GM23338 (cell line): Measurements from ENCODE around the gene FBXW7. TPM values are rescaled to one million over a fixed set of nuclear protein-coding genes. Genes with fewer than 3 reads are reported as not detected.

Experiments
- ATAC-seq: fragments of 200-7000 bp; cut with Tn5 transposase; 3 replicates; pipeline ENCODE4 v1.9.1; 2020
- DNase-seq: peaks from one replicate; pipeline ENCODE4 v3.0.0-alpha.2; 2015; ENCODE audit warnings: low spot score
- H2AFZ ChIP-seq: fragments of 200-600 bp; sonication (generic); 2 replicates; pipeline ENCODE4 v1.8.0; 2016; ENCODE audit warnings: antibody characterized with exemption, mild to moderate bottlenecking, moderate library complexity
- H3F3A ChIP-seq: fragments of 200-600 bp; sonication (generic); replicated peaks from 2 replicates; pipeline ENCODE4 v1.8.0; 2017; ENCODE audit warnings: antibody characterized with exemption, mixed run types, low read depth
- H3K27ac ChIP-seq: fragments of 200-600 bp; sonication (generic); 2 replicates; pipeline ENCODE4 v1.6.1; 2016; ENCODE audit warnings: low read depth
- H3K27me3 ChIP-seq: fragments of 200-600 bp; sonication (generic); 2 replicates; pipeline ENCODE4 v1.8.0; 2016; ENCODE audit warnings: mild to moderate bottlenecking, mixed run types, moderate library complexity; ENCODE audit not compliant: insufficient read depth
- H3K36me3 ChIP-seq: fragments of 200-600 bp; sonication (generic); 2 replicates; pipeline ENCODE4 v1.8.0; 2016; ENCODE audit warnings: mild to moderate bottlenecking; ENCODE audit not compliant: insufficient read depth
- H3K4me1 ChIP-seq: fragments of 200-600 bp; sonication (generic); 2 replicates; pipeline ENCODE4 v1.8.0; 2016; ENCODE audit warnings: mild to moderate bottlenecking, moderate library complexity; ENCODE audit not compliant: insufficient read depth
- H3K4me2 ChIP-seq: fragments of 200-600 bp; sonication (generic); 2 replicates; pipeline ENCODE4 v1.7.1; 2017; ENCODE audit warnings: mixed run types
- H3K4me3 ChIP-seq: fragments of 200-600 bp; sonication (generic); 2 replicates; pipeline ENCODE4 v1.6.1; 2016; ENCODE audit warnings: mixed run types
- H3K79me2 ChIP-seq: fragments of 200-600 bp; sonication (generic); replicated peaks from 2 replicates; pipeline ENCODE4 v1.8.0; 2017; ENCODE audit warnings: mild to moderate bottlenecking; ENCODE audit not compliant: insufficient read depth
- H3K9me2 ChIP-seq: fragments of 200-600 bp; sonication (generic); 2 replicates; pipeline ENCODE4 v1.8.0; 2017; ENCODE audit not compliant: insufficient read depth
- H4K20me1 ChIP-seq: fragments of 200-600 bp; sonication (generic); replicated peaks from 2 replicates; pipeline ENCODE4 v1.8.0; 2017; ENCODE audit warnings: mild to moderate bottlenecking; ENCODE audit not compliant: insufficient read depth
- H3K27ac Mint-ChIP-seq: 2 replicates; pipeline ENCODE4 v1.8.0; 2020; ENCODE audit warnings: inconsistent platforms, mild to moderate bottlenecking, moderate library complexity, mixed read lengths
- H3K27me3 Mint-ChIP-seq: 3 replicates; pipeline ENCODE4 v1.8.0; 2022; ENCODE audit warnings: low read depth, mild to moderate bottlenecking, moderate library complexity, mixed read lengths, inconsistent platforms; ENCODE audit not compliant: insufficient read depth, poor library complexity
- H3K36me3 Mint-ChIP-seq: 3 replicates; pipeline ENCODE4 v1.8.0; 2021; ENCODE audit warnings: low read depth, mild to moderate bottlenecking, inconsistent platforms, moderate library complexity, mixed read lengths
- H3K4me1 Mint-ChIP-seq: 3 replicates; pipeline ENCODE4 v1.8.0; 2020; ENCODE audit warnings: mild to moderate bottlenecking, inconsistent platforms, mixed read lengths
- H3K4me3 Mint-ChIP-seq: 3 replicates; pipeline ENCODE4 v1.8.0; 2021; ENCODE audit warnings: moderate library complexity, mild to moderate bottlenecking, inconsistent platforms, mixed read lengths
- H3K9me3 Mint-ChIP-seq: 3 replicates; pipeline ENCODE4 v1.8.0; 2020; ENCODE audit warnings: moderate library complexity, mild to moderate bottlenecking, inconsistent platforms, mixed read lengths
- CREB1 ChIP-seq: fragments of 250-450 bp; sonication (Bioruptor Pico); IDR thresholded peaks from 2 replicates; pipeline ENCODE4 v1.5.0; 2020; ENCODE audit warnings: low read depth, mild to moderate bottlenecking, moderate library complexity
- CTCF ChIP-seq, 2 experiments: fragments of 200-600 bp in 1 of 2; sonication (generic) in 1 of 2; conservative IDR thresholded peaks; 2 replicates each; pipeline versions ENCODE4 v1.5.1 to v1.6.1; 2016 to 2017; ENCODE audit warnings: antibody characterized with exemption in 2 of 2, low read depth in 2 of 2, mild to moderate bottlenecking in 2 of 2, moderate library complexity in 1 of 2
- ETS1 ChIP-seq: IDR thresholded peaks from 2 replicates; pipeline ENCODE4 v1.6.1; 2016; ENCODE audit warnings: antibody characterized with exemption
- EZH2 ChIP-seq: fragments of 200-600 bp; sonication (generic); IDR thresholded peaks from one replicate; pipeline ENCODE4 v1.8.0; 2017; ENCODE audit warnings: antibody characterized with exemption, mild to moderate bottlenecking, low read depth; ENCODE audit not compliant: unreplicated experiment
- EZH2phosphoT487 ChIP-seq: fragments of 200-600 bp; sonication (generic); IDR thresholded peaks from one replicate; pipeline ENCODE4 v1.8.1; 2018; ENCODE audit warnings: antibody characterized with exemption; ENCODE audit not compliant: unreplicated experiment
- JUNB ChIP-seq: IDR thresholded peaks from one replicate; pipeline ENCODE4 v1.6.1; 2016; ENCODE audit warnings: antibody characterized with exemption; ENCODE audit not compliant: unreplicated experiment
- NANOG ChIP-seq: IDR thresholded peaks from 2 replicates; pipeline ENCODE4 v1.6.1; 2016; ENCODE audit warnings: antibody characterized with exemption, borderline replicate concordance
- POLR2AphosphoS5 ChIP-seq: IDR thresholded peaks from 2 replicates; pipeline ENCODE4 v1.6.1; 2016; ENCODE audit warnings: antibody characterized with exemption, low read depth
- REST ChIP-seq: IDR thresholded peaks from one replicate; pipeline ENCODE4 v1.6.1; 2018; ENCODE audit warnings: antibody characterized with exemption; ENCODE audit not compliant: unreplicated experiment
- STAT1 ChIP-seq: IDR thresholded peaks from one replicate; pipeline ENCODE4 v1.6.1; 2016; ENCODE audit warnings: antibody characterized with exemption; ENCODE audit not compliant: unreplicated experiment
- ZNF114 ChIP-seq: fragments of 250-450 bp; sonication (Bioruptor Pico); IDR thresholded peaks from 2 replicates; pipeline ENCODE4 v1.5.0; 2020; ENCODE audit warnings: mild to moderate bottlenecking, moderate library complexity
- ZNF331 ChIP-seq: fragments of 250-450 bp; sonication (Bioruptor Pico); IDR thresholded peaks from 2 replicates; pipeline ENCODE4 v1.5.0; 2020; ENCODE audit warnings: low read depth, mild to moderate bottlenecking, moderate library complexity
- ZNF462 ChIP-seq: fragments of 250-450 bp; sonication (Bioruptor Pico); IDR thresholded peaks from 2 replicates; pipeline ENCODE4 v1.5.0; 2020; ENCODE audit warnings: mild to moderate bottlenecking, moderate library complexity
- polyA plus RNA-seq: library from polyadenylated mRNA; unstranded; fragments of >200 nt; fragmentation: Nextera tagmentation; extraction: Ambion mirVana; gene quantifications from 2 replicates; pipeline ENCODE4 v1.2.1, GENCODE V29; 2016
- total RNA-seq: library from RNA; depleted of rRNA; stranded (reverse); fragments of >200 nt; shearing (Covaris generic); gene quantifications from 2 replicates; pipeline ENCODE4 v1.2.3, GENCODE V29; 2014

FBXW7 gene
- total and polyA plus RNA-seq, 2 experiments from 2014 or later: 25.8 to 34.7 TPM

GRCh38 chr4:152509595-152510225 lies 26.2 kb downstream of the FBXW7 start:
- Mint-ChIP-seq H3K4me1 (peaks cover 19% of the 10 kb centered on the region), H3K27ac (no peak overlapping the region), H3K4me3 (no peak overlapping the region), H3K27me3 (peaks cover 6% of the 10 kb centered on the region), H3K9me3 (no peaks in the 10 kb centered on the region), H3K36me3 (no peaks in the 10 kb centered on the region)
- DNase-seq (no peak), ATAC-seq (no peak)
- Histone ChIP-seq H2AFZ (no peak overlapping the region), H3K4me3 (no peak overlapping the region), H3K4me1 (peaks cover 10% of the 10 kb centered on the region), H3K36me3 (no peaks in the 10 kb centered on the region), H4K20me1 (no peaks in the 10 kb centered on the region; the same call in 1 of the 2 replicates), H3K9me2 (no peaks in the 10 kb centered on the region), H3K27me3 (no peaks in the 10 kb centered on the region), H3K79me2 (peaks cover 86% of the 10 kb centered on the region), H3K27ac (no peak overlapping the region), H3F3A (no peaks in the 10 kb centered on the region), H3K4me2 (no peak overlapping the region)
- no peak for TF ChIP-seq ZNF331 (CRISPR knock-in tag)
- no peak for TF ChIP-seq CREB1
- TF ChIP-seq STAT1: no peak
- no peak for TF ChIP-seq POLR2AphosphoS5
- TF ChIP-seq ZNF462 (CRISPR knock-in tag): no peak
- TF ChIP-seq EZH2phosphoT487: no peak
- no peak for TF ChIP-seq JUNB
- no peak for TF ChIP-seq EZH2
- TF ChIP-seq ETS1: no peak
- TF ChIP-seq NANOG: no peak
- no peak for TF ChIP-seq ZNF114 (CRISPR knock-in tag)
- no peak for TF ChIP-seq REST
- no peak for TF ChIP-seq CTCF (conservative IDR thresholded peaks at IDR 0.05; ENCODE audit: low read depth in 2 of 2)
